ENCODE results near the gene RBM11.
"Not testable (repeated sequence)": the region's sequence is repeated elsewhere in the genome, so short reads cannot be mapped to it uniquely, and the experiment has no call there.

Gene RBM11, protein sequence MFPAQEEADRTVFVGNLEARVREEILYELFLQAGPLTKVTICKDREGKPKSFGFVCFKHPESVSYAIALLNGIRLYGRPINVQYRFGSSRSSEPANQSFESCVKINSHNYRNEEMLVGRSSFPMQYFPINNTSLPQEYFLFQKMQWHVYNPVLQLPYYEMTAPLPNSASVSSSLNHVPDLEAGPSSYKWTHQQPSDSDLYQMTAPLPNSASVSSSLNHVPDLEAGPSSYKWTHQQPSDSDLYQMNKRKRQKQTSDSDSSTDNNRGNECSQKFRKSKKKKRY

DNA sequence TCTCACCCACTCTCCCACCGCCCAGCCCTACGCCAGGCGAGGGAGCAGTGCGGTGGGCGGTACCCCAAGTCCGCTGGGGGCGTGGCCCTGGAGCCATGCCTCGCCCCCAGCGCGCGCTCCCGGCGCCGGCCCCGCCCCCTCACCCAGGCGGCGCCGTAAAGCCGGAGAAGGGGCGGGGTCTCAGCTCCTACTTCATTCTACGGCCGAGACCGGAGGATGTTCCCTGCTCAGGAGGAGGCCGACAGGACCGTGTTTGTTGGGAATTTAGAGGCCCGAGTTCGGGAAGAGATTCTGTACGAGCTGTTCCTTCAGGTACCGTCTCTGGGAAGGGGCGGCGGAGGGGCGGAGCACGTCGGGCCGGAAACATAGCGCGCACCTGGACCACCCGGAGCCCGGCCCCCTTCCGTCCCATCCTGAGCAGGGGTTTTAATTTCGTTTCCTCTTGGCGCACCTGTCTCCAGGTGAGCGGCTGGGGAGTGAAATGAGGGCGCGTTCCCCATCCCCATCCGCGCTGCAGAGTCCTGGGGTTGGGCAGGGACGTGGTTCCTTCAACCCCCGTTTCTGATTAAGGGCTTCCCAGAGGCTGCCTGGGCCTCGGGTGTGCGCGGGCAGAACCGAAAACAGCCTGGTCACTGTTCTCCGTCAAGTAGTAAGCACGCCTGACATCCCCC, at the start of gene RBM11:
Gene RBM11 (plus strand): TSS at position 187 of the 671 bp plus-strand sequence. CDS start 30 bp downstream, at position 217.
- Histone ChIP-seq H3K4me1 (ENCODE audit: control insufficient read depth, insufficient read depth, low read length) (peaks cover 5% of the 10 kb centered on the region), H3K4me3 (ENCODE audit: low read depth, low read length) (peak within 1 kb of the TSS; percentile 69), H3K36me3 (ENCODE audit: control insufficient read depth, insufficient read depth, low read length) (no peaks in the 10 kb centered on the region), H3K9ac (ENCODE audit: low read depth, low read length) (no peak within 1 kb of the TSS), H3K27me3 (ENCODE audit: control insufficient read depth, insufficient read depth, low read length) (no peaks in the 10 kb centered on the region), H3K9me3 (ENCODE audit: control insufficient read depth, insufficient read depth, low read length) (no peaks in the 10 kb centered on the region)

DNA sequence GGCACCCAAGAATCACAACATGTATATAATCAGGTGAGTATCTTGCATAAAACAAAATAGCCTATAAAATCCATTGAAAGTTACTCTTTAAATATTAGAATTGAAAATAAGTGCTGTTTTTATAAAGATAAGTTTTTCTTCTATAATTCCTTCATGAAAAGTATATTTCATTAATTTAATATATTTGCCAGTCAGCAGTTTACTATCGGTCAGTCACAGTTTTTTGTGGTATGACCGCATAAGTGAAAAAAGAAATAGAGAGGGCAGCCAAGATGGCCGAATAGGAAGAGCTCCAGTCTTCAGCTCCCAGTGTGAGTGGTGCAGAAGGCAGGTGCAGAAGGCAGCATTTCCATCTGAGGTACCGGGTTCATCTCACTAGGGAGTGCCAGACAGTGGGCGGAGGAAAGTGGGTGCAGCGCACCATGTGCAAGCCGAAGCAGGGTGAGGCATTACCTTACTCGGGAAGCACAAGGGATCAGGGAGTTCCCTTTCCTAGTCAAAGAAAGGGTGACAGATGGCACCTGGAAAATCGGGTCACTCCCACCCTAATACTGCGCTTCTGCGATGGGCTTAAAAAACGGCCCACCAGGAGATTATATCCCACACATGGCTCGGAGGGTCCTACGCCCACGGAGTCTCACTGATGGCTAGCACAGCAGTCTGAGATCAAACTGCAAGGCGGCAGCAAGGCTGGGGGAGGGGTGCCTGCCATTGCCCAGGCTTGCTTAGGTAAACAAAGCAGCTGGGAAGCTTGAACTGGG, 49.3 kb upstream of the RBM11 start:
- not testable (repeated sequence) for H3K36me3 ChIP-seq (ENCODE audit: control insufficient read depth, insufficient read depth, low read length); H3K9ac ChIP-seq (ENCODE audit: low read depth, low read length); H3K9me3 ChIP-seq (ENCODE audit: control insufficient read depth, insufficient read depth, low read length); H3K4me1 ChIP-seq (ENCODE audit: control insufficient read depth, insufficient read depth, low read length); H3K27me3 ChIP-seq (ENCODE audit: control insufficient read depth, insufficient read depth, low read length); H3K4me3 ChIP-seq (ENCODE audit: low read depth, low read length)

DNA sequence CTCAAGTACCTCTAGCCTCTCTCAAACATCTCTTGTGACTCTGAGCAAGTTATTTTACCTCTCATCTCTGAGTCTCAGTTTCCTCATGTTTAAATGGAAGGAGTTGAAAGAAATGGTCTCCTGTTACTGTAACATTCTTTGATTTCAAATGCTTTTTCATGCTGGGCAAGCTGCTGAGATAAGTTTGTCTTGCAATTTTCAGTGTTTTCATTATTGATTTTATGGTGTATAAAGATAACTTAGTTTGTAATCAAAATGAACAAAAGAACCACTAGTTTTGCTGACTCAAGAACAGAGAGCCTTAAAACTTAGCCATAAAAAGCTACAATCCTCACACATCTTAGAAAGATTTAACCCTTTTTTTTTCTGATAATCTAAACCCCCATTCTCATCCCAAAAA, 9.7 kb upstream of the RBM11 start:
- no peaks in the 10 kb centered on the region for H3K27me3 ChIP-seq (ENCODE audit: control insufficient read depth, insufficient read depth, low read length)
- H3K4me3 ChIP-seq (ENCODE audit: low read depth, low read length) = no peak overlapping the region
- no peak overlapping the region for H3K9ac ChIP-seq (ENCODE audit: low read depth, low read length)
- no peaks in the 10 kb centered on the region for H3K9me3 ChIP-seq (ENCODE audit: control insufficient read depth, insufficient read depth, low read length)
- H3K4me1 ChIP-seq (ENCODE audit: control insufficient read depth, insufficient read depth, low read length) = no peaks in the 10 kb centered on the region
- H3K36me3 ChIP-seq (ENCODE audit: control insufficient read depth, insufficient read depth, low read length) = no peaks in the 10 kb centered on the region

DNA sequence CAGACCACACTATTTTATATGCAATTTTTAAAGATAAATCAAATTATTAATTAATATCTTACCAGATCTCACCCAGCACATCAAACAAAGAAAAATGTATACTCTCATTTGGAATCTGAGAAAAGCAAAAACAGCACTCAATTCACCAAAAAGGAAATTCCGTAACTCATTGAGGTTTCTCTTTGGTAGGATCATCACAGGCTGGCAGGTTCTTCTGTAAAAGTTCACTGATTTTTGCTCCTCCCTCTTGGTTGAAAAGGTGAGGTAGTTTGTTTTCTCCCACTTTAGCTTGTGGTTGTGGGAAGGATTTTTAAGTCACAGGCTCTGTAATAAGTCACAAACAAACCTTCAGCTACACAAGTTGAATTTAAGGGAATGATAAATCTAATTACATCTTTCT, 5.2 kb upstream of the RBM11 start, which contains the start of gene LIPI:
Gene LIPI (minus strand): TSS at position 218 of the 400 bp plus-strand sequence. CDS start 110 bp downstream, at position 108.
- H3K27me3 ChIP-seq (ENCODE audit: control insufficient read depth, insufficient read depth, low read length) = no peaks in the 10 kb centered on the region
- H3K9ac ChIP-seq (ENCODE audit: low read depth, low read length) = no peak within 1 kb of the TSS
- no peak within 1 kb of the TSS for H3K4me3 ChIP-seq (ENCODE audit: low read depth, low read length)
- H3K9me3 ChIP-seq (ENCODE audit: control insufficient read depth, insufficient read depth, low read length) = no peaks in the 10 kb centered on the region
- H3K4me1 ChIP-seq (ENCODE audit: control insufficient read depth, insufficient read depth, low read length) = no peaks in the 10 kb centered on the region
- H3K36me3 ChIP-seq (ENCODE audit: control insufficient read depth, insufficient read depth, low read length) = no peaks in the 10 kb centered on the region

DNA sequence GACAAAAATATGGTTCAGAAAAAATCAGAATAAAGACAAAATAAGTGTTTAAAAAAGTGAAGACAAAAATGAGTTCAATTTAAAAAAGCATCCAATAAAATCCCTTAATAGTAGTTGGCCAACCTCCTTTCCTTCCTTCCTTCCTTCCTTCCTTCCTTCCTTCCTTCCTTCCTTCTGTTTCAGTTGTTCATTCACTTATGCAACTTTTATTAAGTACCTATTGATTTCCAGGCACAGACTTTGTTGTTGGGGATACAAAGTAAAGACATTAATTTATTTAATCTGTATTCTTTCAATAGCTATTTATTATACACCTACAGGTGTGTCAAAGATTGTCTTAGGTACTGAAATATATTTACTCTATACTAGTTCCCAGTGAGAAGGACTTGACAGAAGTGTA, 2.8 kb upstream of the RBM11 start:
- H3K36me3 ChIP-seq (ENCODE audit: control insufficient read depth, insufficient read depth, low read length) = no peaks in the 10 kb centered on the region
- H3K4me1 ChIP-seq (ENCODE audit: control insufficient read depth, insufficient read depth, low read length) = peaks cover 5% of the 10 kb centered on the region
- no peak overlapping the region for H3K4me3 ChIP-seq (ENCODE audit: low read depth, low read length)
- H3K27me3 ChIP-seq (ENCODE audit: control insufficient read depth, insufficient read depth, low read length) = no peaks in the 10 kb centered on the region
- H3K9me3 ChIP-seq (ENCODE audit: control insufficient read depth, insufficient read depth, low read length) = no peaks in the 10 kb centered on the region
- no peak overlapping the region for H3K9ac ChIP-seq (ENCODE audit: low read depth, low read length)

DNA sequence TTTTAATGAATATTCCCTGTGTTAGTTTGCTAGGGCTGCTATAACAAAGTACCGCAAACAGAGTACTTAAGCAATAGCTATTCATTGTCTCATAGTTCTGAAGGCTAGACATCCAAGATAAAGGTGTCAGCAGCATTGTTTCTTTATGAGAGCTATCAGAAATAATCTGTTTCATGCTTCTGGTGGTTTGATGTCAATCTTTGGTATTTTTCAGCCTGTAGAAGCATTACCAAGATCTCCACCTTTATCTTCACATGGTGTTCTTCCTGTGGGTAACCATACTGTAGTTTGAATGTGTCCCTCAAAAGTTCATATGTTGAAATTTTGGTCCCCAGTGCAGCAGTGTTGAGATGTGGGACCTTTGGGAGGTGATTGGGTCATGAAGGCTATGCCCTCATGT, 7.4 kb downstream of the RBM11 start:
- no peaks in the 10 kb centered on the region for H3K9me3 ChIP-seq (ENCODE audit: control insufficient read depth, insufficient read depth, low read length)
- no peaks in the 10 kb centered on the region for H3K36me3 ChIP-seq (ENCODE audit: control insufficient read depth, insufficient read depth, low read length)
- no peaks in the 10 kb centered on the region for H3K4me1 ChIP-seq (ENCODE audit: control insufficient read depth, insufficient read depth, low read length)
- H3K9ac ChIP-seq (ENCODE audit: low read depth, low read length) = no peak overlapping the region
- H3K27me3 ChIP-seq (ENCODE audit: control insufficient read depth, insufficient read depth, low read length) = no peaks in the 10 kb centered on the region
- H3K4me3 ChIP-seq (ENCODE audit: low read depth, low read length) = no peak overlapping the region

DNA sequence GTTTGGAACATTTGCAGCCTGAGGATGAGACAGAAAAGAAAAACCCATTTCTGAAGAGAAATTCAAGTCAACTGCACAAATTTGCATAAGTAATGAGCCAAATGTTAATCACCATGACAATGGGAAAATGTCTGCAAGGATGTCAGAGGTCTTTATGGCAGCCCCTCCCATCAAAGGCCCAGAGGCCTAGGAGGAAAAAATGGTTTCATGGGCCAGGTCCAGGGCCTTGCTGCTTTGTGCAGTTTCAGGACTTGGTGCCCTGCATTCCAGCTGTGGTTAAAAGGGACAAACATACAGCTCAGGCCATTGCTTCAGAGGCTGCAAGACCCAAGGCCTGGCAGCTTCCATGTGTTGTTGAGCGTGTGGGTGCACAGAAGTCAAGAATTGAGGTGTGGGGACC, 13.4 kb downstream of the RBM11 start:
- Histone ChIP-seq H3K27me3 (ENCODE audit: control insufficient read depth, insufficient read depth, low read length) (no peaks in the 10 kb centered on the region), H3K36me3 (ENCODE audit: control insufficient read depth, insufficient read depth, low read length) (no peaks in the 10 kb centered on the region), H3K4me1 (ENCODE audit: control insufficient read depth, insufficient read depth, low read length) (no peaks in the 10 kb centered on the region), H3K9me3 (ENCODE audit: control insufficient read depth, insufficient read depth, low read length) (peaks cover 5% of the 10 kb centered on the region), H3K4me3 (ENCODE audit: low read depth, low read length) (no peak overlapping the region), H3K9ac (ENCODE audit: low read depth, low read length) (no peak overlapping the region)

DNA sequence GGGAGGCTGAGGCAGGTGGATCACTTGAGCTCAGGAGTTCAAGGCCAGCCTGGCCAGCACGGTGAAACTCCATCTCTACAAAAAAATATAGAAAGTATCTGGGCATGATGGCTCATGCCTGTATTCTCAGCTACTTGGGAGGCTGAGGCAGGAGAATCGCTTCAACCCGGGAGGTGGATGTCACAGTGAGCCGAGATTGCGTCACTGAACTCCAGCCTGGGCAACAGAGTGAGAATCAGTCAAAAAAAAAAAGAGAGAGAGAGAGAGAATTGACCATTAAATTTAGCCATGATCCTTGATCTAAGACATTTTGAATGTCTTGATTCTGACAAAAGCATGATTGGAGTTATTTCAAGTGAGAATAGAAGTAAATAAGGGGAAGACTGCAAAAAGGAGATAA, 19.1 kb downstream of the RBM11 start:
- Histone ChIP-seq H3K36me3 (ENCODE audit: control insufficient read depth, insufficient read depth, low read length) (no peaks in the 10 kb centered on the region), H3K27me3 (ENCODE audit: control insufficient read depth, insufficient read depth, low read length) (no peaks in the 10 kb centered on the region), H3K9ac (ENCODE audit: low read depth, low read length) (no peak overlapping the region), H3K4me3 (ENCODE audit: low read depth, low read length) (no peak overlapping the region), H3K9me3 (ENCODE audit: control insufficient read depth, insufficient read depth, low read length) (no peaks in the 10 kb centered on the region), H3K4me1 (ENCODE audit: control insufficient read depth, insufficient read depth, low read length) (peaks cover 3% of the 10 kb centered on the region)

DNA sequence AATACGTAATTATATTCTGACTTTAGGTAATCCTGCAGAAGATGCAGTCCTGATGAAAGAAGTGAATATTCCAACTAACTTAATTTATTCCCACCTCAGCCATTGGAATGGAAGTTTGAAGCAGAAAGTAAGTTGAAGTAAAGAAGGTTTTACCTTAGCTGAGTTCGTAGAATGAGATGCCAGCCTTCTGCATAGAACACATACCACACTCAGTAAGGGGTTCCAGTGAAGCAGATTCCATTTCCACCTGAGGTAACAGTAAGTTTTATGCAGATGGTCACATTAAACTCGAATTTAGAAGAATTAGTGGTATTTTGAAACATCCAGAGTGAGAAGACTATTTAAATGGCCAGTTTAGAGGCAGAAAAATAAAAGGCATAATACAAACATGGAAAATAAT, 20.2 kb downstream of the RBM11 start:
- Histone ChIP-seq H3K4me1 (ENCODE audit: control insufficient read depth, insufficient read depth, low read length) (peaks cover 3% of the 10 kb centered on the region), H3K36me3 (ENCODE audit: control insufficient read depth, insufficient read depth, low read length) (no peaks in the 10 kb centered on the region), H3K27me3 (ENCODE audit: control insufficient read depth, insufficient read depth, low read length) (no peaks in the 10 kb centered on the region), H3K9me3 (ENCODE audit: control insufficient read depth, insufficient read depth, low read length) (no peaks in the 10 kb centered on the region), H3K9ac (ENCODE audit: low read depth, low read length) (no peak overlapping the region), H3K4me3 (ENCODE audit: low read depth, low read length) (no peak overlapping the region)

DNA sequence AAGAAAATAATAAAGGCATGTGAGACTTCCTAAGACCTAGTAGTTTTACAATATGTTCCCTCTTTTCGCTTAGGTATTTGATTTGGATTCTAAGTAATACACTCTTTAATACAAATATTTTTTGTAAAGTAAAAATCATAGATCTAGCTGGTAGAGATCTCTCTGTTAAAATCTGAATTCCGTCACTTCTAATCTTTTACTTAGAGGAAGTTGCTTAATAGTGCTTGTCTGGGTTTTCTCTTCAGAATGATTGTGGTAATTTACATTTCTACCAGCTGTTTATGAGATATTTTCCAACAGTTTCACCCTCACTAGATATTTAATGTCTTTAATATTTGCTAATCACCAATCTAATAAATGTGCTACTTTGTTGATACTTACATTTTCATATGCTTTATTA, 23.3 kb downstream of the RBM11 start:
- H3K4me3 ChIP-seq (ENCODE audit: low read depth, low read length) = no peak overlapping the region
- H3K36me3 ChIP-seq (ENCODE audit: control insufficient read depth, insufficient read depth, low read length) = no peaks in the 10 kb centered on the region
- H3K9ac ChIP-seq (ENCODE audit: low read depth, low read length) = no peak overlapping the region
- no peaks in the 10 kb centered on the region for H3K27me3 ChIP-seq (ENCODE audit: control insufficient read depth, insufficient read depth, low read length)
- peaks cover 11% of the 10 kb centered on the region for H3K4me1 ChIP-seq (ENCODE audit: control insufficient read depth, insufficient read depth, low read length)
- no peaks in the 10 kb centered on the region for H3K9me3 ChIP-seq (ENCODE audit: control insufficient read depth, insufficient read depth, low read length)

DNA sequence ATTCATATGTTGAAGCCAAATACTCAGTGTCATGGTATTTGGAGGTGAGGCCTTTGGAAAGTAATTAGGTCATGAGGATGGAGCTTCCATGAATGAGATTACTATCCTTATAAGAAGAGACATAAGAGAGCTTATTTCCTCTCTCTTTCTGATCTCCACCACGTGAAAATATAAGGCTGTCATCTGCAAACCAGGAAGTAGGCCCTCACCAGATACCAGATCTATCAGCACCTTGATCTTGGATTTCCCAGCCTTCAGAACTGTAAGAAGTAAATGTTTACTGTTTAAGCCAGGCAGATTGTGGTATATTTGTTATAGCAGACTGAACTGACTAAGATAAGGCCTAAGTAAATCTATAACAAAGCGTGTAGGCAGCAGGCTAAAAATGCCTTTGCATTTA, 25.3 kb downstream of the RBM11 start:
- no peaks in the 10 kb centered on the region for H3K9me3 ChIP-seq (ENCODE audit: control insufficient read depth, insufficient read depth, low read length)
- H3K27me3 ChIP-seq (ENCODE audit: control insufficient read depth, insufficient read depth, low read length) = no peaks in the 10 kb centered on the region
- H3K4me3 ChIP-seq (ENCODE audit: low read depth, low read length) = no peak overlapping the region
- H3K4me1 ChIP-seq (ENCODE audit: control insufficient read depth, insufficient read depth, low read length) = peaks cover 9% of the 10 kb centered on the region
- no peaks in the 10 kb centered on the region for H3K36me3 ChIP-seq (ENCODE audit: control insufficient read depth, insufficient read depth, low read length)
- no peak overlapping the region for H3K9ac ChIP-seq (ENCODE audit: low read depth, low read length)

DNA sequence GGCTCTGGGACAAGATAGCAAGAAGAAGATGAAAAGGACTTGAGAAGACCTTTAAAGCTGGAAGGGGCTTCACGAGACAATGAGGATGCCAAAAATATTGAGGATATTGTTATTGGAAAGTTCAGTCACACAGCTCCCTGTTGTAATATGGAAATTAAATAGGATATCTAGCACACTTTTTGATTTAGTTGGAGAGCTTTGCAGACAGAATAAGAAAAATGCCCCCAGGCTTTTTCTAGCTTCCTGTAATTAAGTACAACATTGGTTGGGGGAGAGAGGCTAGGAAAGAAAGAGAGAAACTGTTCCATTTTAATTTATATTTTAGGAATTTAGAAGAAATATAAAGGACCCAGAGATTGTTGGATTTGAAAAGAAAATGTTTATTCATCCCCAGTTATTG, 27.5 kb downstream of the RBM11 start:
- H3K9me3 ChIP-seq (ENCODE audit: control insufficient read depth, insufficient read depth, low read length) = no peaks in the 10 kb centered on the region
- H3K27me3 ChIP-seq (ENCODE audit: control insufficient read depth, insufficient read depth, low read length) = no peaks in the 10 kb centered on the region
- H3K36me3 ChIP-seq (ENCODE audit: control insufficient read depth, insufficient read depth, low read length) = no peaks in the 10 kb centered on the region
- no peak overlapping the region for H3K9ac ChIP-seq (ENCODE audit: low read depth, low read length)
- H3K4me1 ChIP-seq (ENCODE audit: control insufficient read depth, insufficient read depth, low read length) = peaks cover 9% of the 10 kb centered on the region
- H3K4me3 ChIP-seq (ENCODE audit: low read depth, low read length) = no peak overlapping the region
